NOMO-1 treated with dmso at 0.1 percent for 144 hours (cell line): ENCODE results near the gene ZNF483.
"Not testable (repeated sequence)": the region's sequence is repeated elsewhere in the genome, so short reads cannot be mapped to it uniquely, and the experiment has no call there.

Source experiments
- DNase-seq: peaks from one replicate; lab custom pipeline; 2025; ENCODE audit not compliant: unreplicated experiment; lab: John Stamatoyannopoulos, UW

The ZNF483 gene

DNA sequence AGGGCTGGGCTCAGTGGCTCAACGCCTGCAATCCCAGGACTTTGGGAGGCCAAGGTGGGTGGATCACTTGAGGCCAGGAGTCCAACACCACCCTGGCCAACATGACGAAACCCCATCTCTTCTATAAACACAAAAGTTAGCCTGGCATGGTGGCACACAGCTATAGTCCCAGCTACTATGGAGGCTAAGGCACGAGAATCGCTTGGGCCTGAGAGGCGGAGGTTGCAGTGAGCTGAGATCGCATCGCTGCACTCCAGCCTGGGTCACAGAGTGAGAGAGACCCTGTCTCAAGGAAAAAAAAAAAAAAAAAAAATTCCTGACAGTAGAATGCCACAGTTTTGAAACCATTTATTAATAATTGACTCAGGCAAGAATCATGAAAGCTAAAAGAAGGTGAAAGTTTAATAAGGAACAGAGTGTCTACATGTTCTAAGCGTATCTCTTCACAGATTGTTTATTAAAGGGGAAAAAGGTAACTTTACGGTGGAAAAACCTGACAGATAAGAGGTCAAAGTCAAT is 80.1 kb downstream of the ZNF483 start:
- no peak for DNase-seq

DNA sequence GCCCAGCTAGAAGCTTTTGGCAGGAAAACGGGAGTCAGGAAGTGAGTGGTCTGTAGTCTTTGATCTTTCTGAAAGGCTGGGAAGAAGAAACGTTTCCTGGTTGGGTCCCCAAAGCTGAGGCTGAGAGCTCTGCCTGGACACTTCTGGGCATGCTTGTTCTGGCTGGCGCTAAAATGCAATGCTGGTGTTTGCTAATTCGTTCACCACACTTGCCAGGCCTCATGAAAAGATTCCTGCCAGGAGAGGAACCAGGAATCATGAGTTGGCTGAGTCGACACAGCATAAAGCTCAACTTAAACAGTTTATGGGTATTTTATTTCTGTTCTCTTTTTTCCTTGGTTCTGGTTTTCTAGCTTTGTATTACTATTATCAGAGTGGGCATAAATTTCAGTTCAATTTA is 85.2 kb downstream of the ZNF483 start:
- DNase-seq = no peak

DNA sequence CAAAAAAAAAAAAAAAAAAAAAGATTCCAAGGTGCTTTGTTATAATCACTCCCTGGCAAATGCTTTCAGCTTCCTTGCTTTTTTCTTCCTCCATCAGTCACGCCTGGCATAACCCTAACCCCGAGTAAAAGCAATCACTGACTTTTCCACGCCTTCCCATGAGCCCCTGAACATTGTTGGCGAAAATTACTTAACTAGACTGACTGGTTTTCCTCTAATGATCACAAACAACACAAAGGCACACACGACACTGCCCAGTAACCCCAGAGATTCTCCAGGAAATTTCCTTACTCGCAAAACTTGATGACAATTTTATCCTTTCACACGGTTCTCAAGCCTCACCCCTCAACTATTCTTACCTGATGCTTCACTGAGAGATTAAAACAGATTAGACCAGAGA is 85.9 kb downstream of the ZNF483 start:
- no peak for DNase-seq

DNA sequence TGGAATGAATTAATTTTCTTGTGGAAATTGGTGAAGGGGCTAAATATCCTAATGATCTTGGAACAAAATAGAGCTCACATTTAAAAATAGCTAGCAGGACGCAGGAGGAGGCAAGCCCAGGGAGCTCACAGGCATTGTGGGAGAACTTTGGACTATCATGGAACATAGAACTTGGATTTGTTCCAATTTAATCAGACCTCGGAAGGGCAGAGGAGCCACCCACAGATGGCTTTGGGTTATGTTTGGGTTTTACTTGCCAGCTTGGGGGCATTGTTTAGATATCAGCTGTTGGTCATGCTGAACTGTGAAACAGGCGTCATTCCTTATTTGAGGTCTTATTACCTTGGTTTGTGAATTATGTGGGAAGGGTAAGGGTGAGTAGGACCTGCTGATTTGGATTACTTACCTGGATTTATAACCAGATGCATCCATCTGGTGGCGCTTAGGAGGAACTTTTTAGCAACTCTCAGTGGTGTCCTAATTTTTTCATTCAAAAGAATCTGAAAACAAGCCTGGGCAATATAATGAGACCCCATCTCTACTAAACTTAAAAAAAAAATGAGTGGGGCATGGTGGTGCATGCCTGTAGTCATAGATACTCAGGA is 88.6 kb downstream of the ZNF483 start:
- DNase-seq = no peak

DNA sequence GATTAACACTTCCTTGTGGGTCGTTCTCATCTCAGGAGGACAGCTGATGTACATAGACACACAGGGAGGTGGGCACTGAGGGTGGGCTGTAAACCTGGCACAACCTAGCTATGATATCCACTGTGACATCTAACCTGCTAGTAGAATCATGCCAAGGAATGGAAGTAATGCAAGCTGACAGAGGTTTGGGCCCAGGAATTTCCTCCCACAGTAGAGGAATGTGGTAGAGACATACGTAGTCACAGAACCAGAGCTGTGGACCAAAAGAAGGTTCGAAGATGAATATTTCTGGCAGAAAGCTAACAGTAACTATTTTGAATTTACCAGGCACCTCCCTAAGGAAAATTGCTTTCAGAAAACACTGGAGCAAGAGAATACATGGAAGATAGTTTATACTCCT is 90.9 kb downstream of the ZNF483 start:
- no peak for DNase-seq

DNA sequence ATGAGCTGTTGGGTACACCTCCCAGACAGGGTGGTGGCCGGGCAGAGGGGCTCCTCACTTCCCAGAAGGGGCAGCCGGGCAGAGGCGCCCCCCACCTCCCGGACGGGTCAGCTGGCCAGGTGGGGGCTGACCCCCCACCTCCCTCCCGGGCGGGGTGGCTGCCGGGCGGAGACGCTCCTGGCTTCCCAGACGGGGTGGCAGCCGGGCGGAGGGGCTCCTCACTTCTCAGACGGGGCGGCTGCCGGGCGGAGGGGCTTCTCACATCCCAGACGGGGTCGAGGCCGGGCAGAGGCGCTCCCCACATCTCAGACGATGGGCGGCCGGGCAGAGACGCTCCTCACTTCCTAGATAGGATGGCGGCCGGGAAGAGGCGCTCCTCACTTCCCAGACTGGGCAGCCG is 92.4 kb downstream of the ZNF483 start:
- DNase-seq = not testable (repeated sequence)

DNA sequence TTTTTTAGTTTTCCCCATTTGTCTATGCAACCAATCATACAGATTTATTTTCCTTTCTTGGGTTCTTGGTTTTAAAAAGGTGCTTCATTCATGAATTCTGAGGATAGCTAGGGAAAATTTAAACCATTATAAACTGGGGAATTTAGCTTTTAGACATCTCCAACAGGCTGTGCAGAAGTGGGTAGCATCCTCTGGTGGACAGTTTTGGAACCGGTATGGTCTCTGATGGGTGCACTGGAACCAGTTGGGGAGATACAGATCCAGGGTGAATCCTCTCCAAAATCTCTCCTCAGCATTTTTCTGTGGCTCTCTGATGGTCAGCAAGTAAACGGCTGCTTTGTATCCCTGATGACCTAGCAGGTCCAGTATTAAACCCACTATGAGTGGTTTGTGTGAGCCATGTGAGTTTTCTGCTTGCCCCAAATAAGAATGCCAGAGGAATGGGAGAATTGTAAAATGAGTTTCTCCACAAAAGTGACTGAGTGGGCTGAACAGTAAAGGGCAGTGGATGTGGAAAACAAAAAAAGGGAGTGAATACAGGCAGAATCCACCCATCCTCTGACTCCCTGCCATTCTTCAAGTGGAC is 97.0 kb downstream of the ZNF483 start:
- no peak for DNase-seq

DNA sequence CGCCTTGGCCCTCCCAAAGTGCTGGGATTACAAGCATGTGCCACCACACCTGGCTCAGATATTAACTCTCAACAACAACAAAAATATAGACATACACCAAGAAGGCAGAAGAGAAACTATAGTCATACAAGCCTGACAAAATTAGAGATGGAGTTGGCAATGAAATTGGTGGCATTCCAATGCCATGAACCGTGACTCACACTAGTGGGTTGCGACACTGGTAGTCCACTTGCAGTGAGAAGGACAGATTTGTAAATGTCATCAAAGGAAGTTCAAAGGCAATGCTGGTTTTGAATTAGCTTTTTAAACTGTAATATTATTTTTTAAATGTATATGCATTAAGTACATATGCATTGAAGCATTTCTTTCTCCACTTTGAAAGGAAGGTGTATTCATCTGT is 97.6 kb downstream of the ZNF483 start:
- DNase-seq = no peak
